GM06990 (cell line): ENCODE measurements around the gene TUBB.

Experiments
- DNase-seq: peaks from one replicate; pipeline ENCODE4 v3.0.0-alpha.2; 2011; ENCODE audit not compliant: insufficient read length; ENCODE audit errors: extremely low read depth
- H3K27me3 ChIP-seq: replicated peaks from 2 replicates; pipeline ENCODE4 v1.6.0; 2011; ENCODE audit warnings: low read length; ENCODE audit not compliant: control insufficient read depth, insufficient read depth
- H3K36me3 ChIP-seq: 2 replicates; pipeline ENCODE4 v1.5.1; 2011; ENCODE audit warnings: low read length; ENCODE audit not compliant: control insufficient read depth, insufficient read depth
- H3K4me3 ChIP-seq: replicated peaks from 2 replicates; pipeline ENCODE4 v1.5.1; 2011; ENCODE audit warnings: low read depth, mild to moderate bottlenecking, control low read depth, low read length
- TF ChIP-seq, protein P1 (sequence below): IDR thresholded peaks from 2 replicates; pipeline ENCODE4 v1.5.1; 2011; ENCODE audit warnings: low read length, control low read depth, mild to moderate bottlenecking, inconsistent platforms; ENCODE audit not compliant: insufficient read depth, poor library complexity, severe bottlenecking

Gene TUBB

DNA sequence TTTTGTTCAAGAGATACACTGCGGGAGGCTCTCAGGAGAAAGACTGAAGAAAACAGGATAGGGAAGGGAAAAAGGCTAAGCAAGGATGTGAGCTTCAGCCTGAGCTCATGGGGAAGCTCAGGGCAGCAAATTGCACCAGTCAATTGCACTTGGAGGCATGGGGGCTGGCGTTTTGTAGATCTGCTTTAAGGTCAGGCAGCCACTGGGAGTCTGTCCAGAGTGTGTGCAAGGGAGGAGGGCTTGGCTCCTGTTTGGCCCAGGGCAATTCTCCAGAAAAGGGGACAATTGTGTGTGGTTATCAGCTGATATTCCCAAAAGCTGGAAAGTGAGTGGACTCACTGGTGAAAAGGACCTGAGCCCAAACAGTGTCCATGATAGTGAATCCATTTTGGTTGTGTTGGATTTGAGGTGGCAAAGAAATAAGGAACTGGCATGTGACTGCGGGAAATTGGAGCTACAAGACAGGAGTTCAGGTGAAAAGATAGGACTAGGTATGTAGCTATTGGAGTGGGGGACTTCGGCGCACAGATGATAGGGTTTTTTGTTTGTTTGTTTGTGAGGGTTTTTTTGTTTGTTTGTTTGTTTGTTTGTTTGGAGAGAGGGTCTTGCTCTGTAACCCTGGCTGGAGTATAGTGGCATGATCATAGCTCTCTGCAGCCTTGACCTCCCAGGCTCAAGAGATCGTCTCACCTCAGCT, 46.5 kb downstream of the TUBB start:
- TF ChIP-seq, protein P1, sequence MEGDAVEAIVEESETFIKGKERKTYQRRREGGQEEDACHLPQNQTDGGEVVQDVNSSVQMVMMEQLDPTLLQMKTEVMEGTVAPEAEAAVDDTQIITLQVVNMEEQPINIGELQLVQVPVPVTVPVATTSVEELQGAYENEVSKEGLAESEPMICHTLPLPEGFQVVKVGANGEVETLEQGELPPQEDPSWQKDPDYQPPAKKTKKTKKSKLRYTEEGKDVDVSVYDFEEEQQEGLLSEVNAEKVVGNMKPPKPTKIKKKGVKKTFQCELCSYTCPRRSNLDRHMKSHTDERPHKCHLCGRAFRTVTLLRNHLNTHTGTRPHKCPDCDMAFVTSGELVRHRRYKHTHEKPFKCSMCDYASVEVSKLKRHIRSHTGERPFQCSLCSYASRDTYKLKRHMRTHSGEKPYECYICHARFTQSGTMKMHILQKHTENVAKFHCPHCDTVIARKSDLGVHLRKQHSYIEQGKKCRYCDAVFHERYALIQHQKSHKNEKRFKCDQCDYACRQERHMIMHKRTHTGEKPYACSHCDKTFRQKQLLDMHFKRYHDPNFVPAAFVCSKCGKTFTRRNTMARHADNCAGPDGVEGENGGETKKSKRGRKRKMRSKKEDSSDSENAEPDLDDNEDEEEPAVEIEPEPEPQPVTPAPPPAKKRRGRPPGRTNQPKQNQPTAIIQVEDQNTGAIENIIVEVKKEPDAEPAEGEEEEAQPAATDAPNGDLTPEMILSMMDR, result no peak
- no peak overlapping the region for H3K4me3 ChIP-seq

DNA sequence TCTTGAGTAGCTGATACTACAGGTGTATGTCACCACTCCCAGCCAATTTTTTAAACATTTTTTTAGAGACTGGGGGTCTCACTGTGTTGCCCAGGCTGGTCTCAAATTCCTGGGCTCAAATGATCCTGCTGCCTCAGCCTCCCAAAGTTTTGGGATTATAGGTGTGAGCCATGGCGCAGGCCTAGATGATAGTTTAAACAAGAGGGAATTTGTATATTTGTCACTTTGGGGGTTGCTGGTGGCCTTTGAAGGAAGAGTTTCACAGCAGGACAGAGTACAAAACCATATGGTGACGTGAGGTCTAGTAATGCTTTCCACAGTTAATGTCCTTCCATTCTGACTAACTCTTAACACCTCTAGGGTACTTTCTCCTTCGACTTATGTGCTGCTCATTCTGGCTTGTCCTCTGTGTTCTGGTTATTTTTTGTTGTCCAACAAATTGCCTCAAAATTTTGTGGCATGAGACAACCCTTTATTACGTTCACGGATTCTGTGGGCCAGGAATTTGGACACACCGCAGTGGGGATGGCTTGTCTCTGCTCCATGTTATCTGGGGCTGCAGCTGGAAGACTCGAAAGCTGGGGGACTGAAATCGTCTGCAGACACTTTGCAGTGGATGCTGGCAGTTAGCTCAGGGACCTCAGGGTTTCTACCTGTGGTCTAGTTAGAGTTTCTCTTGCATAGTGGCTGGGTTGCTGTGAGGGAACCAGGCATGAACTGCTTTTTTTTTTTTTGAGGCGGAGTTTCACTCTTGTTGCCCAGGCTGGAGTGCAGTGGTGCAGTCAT, 47.2 kb downstream of the TUBB start:
- peak; percentile 70 for DNase-seq
- TF ChIP-seq, protein P1, result no peak
- H3K36me3 ChIP-seq, result no peaks in the 10 kb centered on the region
- no peaks in the 10 kb centered on the region for H3K27me3 ChIP-seq
- no peak overlapping the region for H3K4me3 ChIP-seq

More for the DNA sequence above, 46.5 kb downstream of the TUBB start:
- Histone ChIP-seq H3K36me3 (no peaks in the 10 kb centered on the region), H3K27me3 (no peaks in the 10 kb centered on the region)
- no peak for DNase-seq

DNA sequence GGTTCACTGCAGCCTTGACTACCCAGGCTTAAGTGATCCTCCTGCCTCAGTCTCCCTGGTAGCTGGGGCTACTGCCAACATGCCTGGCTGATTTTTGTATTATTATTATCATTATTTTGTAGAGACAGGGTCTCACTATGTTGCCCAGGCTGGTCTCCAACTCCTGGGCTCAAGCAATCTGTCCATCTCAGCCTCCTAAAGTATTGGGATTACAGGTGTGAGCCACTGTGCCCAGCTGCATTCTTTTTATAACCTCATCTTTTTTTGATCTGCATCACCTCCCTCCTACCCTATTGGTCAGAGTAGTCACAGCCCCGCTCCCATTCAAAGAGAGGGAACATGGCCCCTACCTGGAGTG, 47.8 kb downstream of the TUBB start:
- DNase-seq, result no peak
- H3K27me3 ChIP-seq, result no peaks in the 10 kb centered on the region
- H3K4me3 ChIP-seq, result no peak overlapping the region
- TF ChIP-seq, protein P1, result no peak
- no peaks in the 10 kb centered on the region for H3K36me3 ChIP-seq

DNA sequence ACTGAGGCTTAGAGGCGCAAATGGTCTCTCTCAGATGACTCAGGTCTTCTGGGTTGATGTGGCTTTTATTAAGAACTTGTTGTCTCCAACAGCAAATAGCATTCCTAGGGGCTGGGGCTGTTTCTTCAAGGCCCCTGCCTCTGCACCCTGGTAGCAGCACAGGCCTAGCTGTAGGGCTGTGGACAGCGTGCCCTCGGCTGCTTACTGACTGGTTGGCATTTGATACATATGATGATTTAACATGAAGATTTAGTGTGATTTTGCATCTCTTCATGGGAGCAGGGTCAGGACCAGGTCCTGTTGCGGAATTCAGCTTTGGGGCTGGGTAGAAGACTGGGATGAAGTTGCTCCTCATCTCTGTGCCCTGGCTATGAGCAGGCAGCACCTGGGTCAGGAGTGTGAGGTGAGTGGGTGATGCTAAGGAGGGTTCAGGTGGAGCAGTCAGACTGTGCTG, 48.5 kb downstream of the TUBB start:
- no peak for DNase-seq
- Histone ChIP-seq H3K27me3 (no peaks in the 10 kb centered on the region), H3K4me3 (no peak overlapping the region), H3K36me3 (no peaks in the 10 kb centered on the region)
- TF ChIP-seq, protein P1, result no peak

DNA sequence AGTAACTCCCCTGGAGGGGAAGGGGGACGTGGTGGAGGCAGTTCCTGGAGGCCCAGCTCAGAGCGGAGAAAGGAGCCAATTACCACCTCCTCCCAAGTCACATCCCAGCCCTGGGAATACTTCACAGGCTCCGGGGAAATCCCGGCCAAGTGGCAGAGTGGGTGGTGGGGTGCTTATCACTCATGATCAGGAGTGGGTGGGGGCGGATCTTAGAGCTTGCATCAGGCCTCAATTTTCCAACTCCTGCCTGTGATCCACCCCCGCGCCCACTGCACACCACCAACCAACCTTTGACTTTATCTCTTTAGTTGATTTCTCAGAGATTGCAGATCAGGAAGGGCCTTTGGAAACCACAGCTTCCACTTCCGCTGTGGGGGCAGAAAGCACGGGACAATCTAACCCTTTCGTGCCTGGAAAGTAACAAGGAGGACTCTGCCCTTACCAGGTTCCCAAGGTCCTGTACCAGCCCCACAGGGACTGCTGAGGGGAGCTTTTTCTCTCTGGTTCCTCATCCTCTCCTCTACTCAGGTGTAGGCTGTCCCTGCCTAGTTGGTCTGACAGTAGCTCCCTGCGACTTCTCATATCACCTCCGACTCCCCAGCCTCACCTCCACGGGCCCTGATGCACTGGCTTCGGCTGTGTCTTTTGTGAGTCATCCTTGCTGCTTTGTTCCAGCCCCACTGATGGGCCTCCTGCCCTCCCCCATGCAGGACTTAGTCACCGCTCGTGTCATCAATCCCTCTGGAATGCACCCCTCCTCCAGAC, 49.1 kb downstream of the TUBB start:
- no peaks in the 10 kb centered on the region for H3K36me3 ChIP-seq
- TF ChIP-seq, protein P1, result no peak
- peak; percentile 50 for DNase-seq
- H3K27me3 ChIP-seq, result no peaks in the 10 kb centered on the region
- H3K4me3 ChIP-seq, result no peak overlapping the region
